ENCODE results near the gene UBXN11. TPM values are rescaled to one million over a fixed set of nuclear protein-coding genes. Genes with fewer than 3 reads are reported as not detected.
A peak's percentile ranks its signal among the peaks of the same experiment; 100 is the strongest.

Gene UBXN11
- total and polyA plus RNA-seq, 2 donors (not counting 1 experiment from before 2014, with no cell fraction given): 68.0 to 81.4 TPM

- DNase-seq (peak; percentile 62), ATAC-seq (ENCODE audit: low read depth) (no peak)
- H3K4me2 ChIP-seq (replicated peaks; ENCODE audit: low read depth, low read length, poor library complexity, severe bottlenecking): peak overlapping the region; percentile 94
- Mint-ChIP-seq H3K4me3 (peak overlapping the region; percentile 97), H3K27ac (peak overlapping the region; percentile 95), H3K27me3 (no peaks in the 10 kb centered on the region), H3K4me1 (peaks cover 27% of the 10 kb centered on the region), H3K9me3 (ENCODE audit: insufficient read depth) (no peaks in the 10 kb centered on the region)
- POLR2A ChIA-PET: interaction anchor here (0.6 to 2.9 kb wide), 7 partner anchors 16 to 87 kb away, joined by 3 to 17 read pairs (median 5); partner anchors contain the start of genes CD52 and ZNF593
- intact Hi-C loops (cut with micrococcal nuclease): loop anchor here (1.0 to 5.0 kb wide), 9 partner anchors 40 to 197 kb away; partner anchors contain the start of genes DHDDS, PDIK1L and ZNF593
- H3K79me2 ChIP-seq (ENCODE audit: control insufficient read depth, insufficient read depth, low read length): peaks cover 38% of the 10 kb centered on the region
- no peak for TF ChIP-seq EZH2 (IDR thresholded peaks at IDR 0.05; ENCODE audit: borderline replicate concordance, insufficient read depth, low read depth, low read length, poor library complexity, severe bottlenecking)
- no peak for TF ChIP-seq CTCF (IDR thresholded peaks at IDR 0.05)
- H3K9ac ChIP-seq (ENCODE audit: low read length): peak overlapping the region; percentile 84
- 2% methylated on average over 23 of the region's 30 CpGs for WGBS (ENCODE audit: insufficient coverage)
- H3K27ac ChIP-seq (ENCODE audit: low read length in 2 of 2): peak overlapping the region; percentile 59 to 86
- H3K4me3 ChIP-seq (ENCODE audit: control extremely low read depth in 1 of 5, extremely low read depth in 1 of 5, insufficient read depth in 1 of 5, low read depth in 2 of 5, low read length in 4 of 5): peak overlapping the region; percentile 62 to 93 (median 81)
- no peaks in the 10 kb centered on the region for H3K9me3 ChIP-seq (ENCODE audit: control extremely low read depth in 1 of 3, control insufficient read depth in 2 of 3, insufficient read depth in 1 of 3, low read length in 2 of 3)
- H3K36me3 ChIP-seq (replicated peaks in 1 of 2; ENCODE audit: control extremely low read depth in 1 of 2, control insufficient read depth in 1 of 2, extremely low read depth in 1 of 2, insufficient read depth in 2 of 2, low read length in 1 of 2): no peaks in the 10 kb centered on the region
- CTCF ChIA-PET: interaction anchor here (0.6 to 5.8 kb wide), 28 partner anchors 10 to 202 kb away, joined by 3 to 43 read pairs (median 5); partner anchors contain the start of genes CD52, DHDDS, SH3BGRL3 and ZNF593
- H4K20me1 ChIP-seq (ENCODE audit: control insufficient read depth, insufficient read depth, low read length, poor library complexity, severe bottlenecking): no peaks in the 10 kb centered on the region
- peaks cover 11 to 16% of the 10 kb centered on the region in 2 donors for H3K4me1 ChIP-seq (ENCODE audit: control insufficient read depth in 2 of 2, insufficient read depth in 2 of 2, low read length in 2 of 2)
- H3K27me3 ChIP-seq (replicated peaks in 1 of 4; ENCODE audit: control extremely low read depth in 1 of 4, control insufficient read depth in 3 of 4, insufficient read depth in 4 of 4, low read length in 3 of 4): no peaks in the 10 kb centered on the region
- H2AFZ ChIP-seq (ENCODE audit: insufficient read depth, low read depth, low read length, poor library complexity, severe bottlenecking): peak overlapping the region; percentile 99
Observed at GRCh38 chr1:26234644-26235370, 71.6 kb downstream of the UBXN11 start.
